RWPE2 (cell line): ENCODE measurements around the gene ATG7.

Experiments
- ATAC-seq: fragments of 200-7000 bp; cut with Tn5 transposase; 3 replicates; pipeline ENCODE4 v1.9.1; 2021; ENCODE audit warnings: low read depth
- DNase-seq: peaks from one replicate; pipeline ENCODE4 v3.0.0-alpha.2; 2020; ENCODE audit warnings: low spot score
- H3K27ac ChIP-seq: fragments of 450-650 bp; 2 replicates; pipeline ENCODE4 v1.5.1; 2017; ENCODE audit warnings: mild to moderate bottlenecking; ENCODE audit not compliant: poor library complexity, severe bottlenecking
- H3K27me3 ChIP-seq: fragments of 250-450 bp; sonication (Bioruptor Pico); 2 replicates; pipeline ENCODE4 v1.5.1; 2021; ENCODE audit warnings: mild to moderate bottlenecking, moderate library complexity; ENCODE audit not compliant: insufficient read depth, poor library complexity, severe bottlenecking
- H3K36me3 ChIP-seq: fragments of 250-450 bp; sonication (Bioruptor Pico); 2 replicates; pipeline ENCODE4 v1.5.1; 2020; ENCODE audit warnings: low read depth, mild to moderate bottlenecking, moderate library complexity
- H3K4me1 ChIP-seq: fragments of 250-450 bp; sonication (Bioruptor Pico); 2 replicates; pipeline ENCODE4 v1.5.1; 2021; ENCODE audit warnings: mild to moderate bottlenecking, moderate library complexity; ENCODE audit not compliant: insufficient read depth, poor library complexity, severe bottlenecking
- H3K4me3 ChIP-seq: fragments of 250-450 bp; sonication (Bioruptor Pico); 2 replicates; pipeline ENCODE4 v1.5.1; 2021; ENCODE audit warnings: mild to moderate bottlenecking, moderate library complexity; ENCODE audit not compliant: severe bottlenecking
- H3K9me3 ChIP-seq: fragments of 250-450 bp; sonication (Bioruptor Pico); 2 replicates; pipeline ENCODE4 v1.5.1; 2021; ENCODE audit warnings: mild to moderate bottlenecking, moderate library complexity; ENCODE audit not compliant: severe bottlenecking
- CTCF ChIP-seq: fragments of 450-650 bp; IDR thresholded peaks from one replicate; pipeline ENCODE4 v1.5.1; 2017; ENCODE audit warnings: mild to moderate bottlenecking, moderate library complexity; ENCODE audit not compliant: poor library complexity, severe bottlenecking

Gene ATG7

GRCh38 chr3:11385891-11386290 is 113.7 kb downstream of the ATG7 start:
- Histone ChIP-seq H3K4me1 (peaks cover 8% of the 10 kb centered on the region), H3K9me3 (no peaks in the 10 kb centered on the region), H3K4me3 (no peak overlapping the region), H3K36me3 (peaks cover 10% of the 10 kb centered on the region), H3K27me3 (no peaks in the 10 kb centered on the region), H3K27ac (no peak overlapping the region)
- DNase-seq, result no peak
- no peak for ATAC-seq
- no peak for TF ChIP-seq CTCF

GRCh38 chr3:11386465-11387113 is 114.4 kb downstream of the ATG7 start:
- no peak for TF ChIP-seq CTCF
- H3K27me3 ChIP-seq, result no peaks in the 10 kb centered on the region
- no peak for ATAC-seq
- 0 out of 2 replicates have a peak, but pooled peaks cover 5% of the 10 kb centered on the region for H3K36me3 ChIP-seq
- no peaks in the 10 kb centered on the region for H3K9me3 ChIP-seq
- peaks cover 15% of the 10 kb centered on the region for H3K4me1 ChIP-seq
- H3K27ac ChIP-seq, result no peak overlapping the region
- DNase-seq, result no peak
- H3K4me3 ChIP-seq, result no peak overlapping the region

- Histone ChIP-seq H3K4me1 (peaks cover 30% of the 10 kb centered on the region), H3K27me3 (no peaks in the 10 kb centered on the region), H3K36me3 (peaks cover 3% of the 10 kb centered on the region; the same call in 1 of the 2 replicates), H3K27ac (no peak overlapping the region), H3K4me3 (no peak overlapping the region), H3K9me3 (no peaks in the 10 kb centered on the region)
- no peak for ATAC-seq
- no peak for TF ChIP-seq CTCF
- no peak for DNase-seq
Measured at GRCh38 chr3:11389386-11390268, 117.4 kb downstream of the ATG7 start.

- peak overlapping the region; percentile 92 for H3K27ac ChIP-seq
- DNase-seq, result no peak
- H3K4me3 ChIP-seq, result no peak overlapping the region
- H3K4me1 ChIP-seq, result peaks cover 25% of the 10 kb centered on the region
- no peaks in the 10 kb centered on the region for H3K9me3 ChIP-seq
- ATAC-seq, result no peak
- no peak for TF ChIP-seq CTCF
- H3K27me3 ChIP-seq, result no peaks in the 10 kb centered on the region
- H3K36me3 ChIP-seq, result peaks cover 6% of the 10 kb centered on the region; the same call in 1 of the 2 replicates
Measured at GRCh38 chr3:11390411-11391131, 118.4 kb downstream of the ATG7 start.
